Measurements from ENCODE around the gene EMP1.

- TF ChIP-seq CTCF (IDR thresholded peaks at IDR 0.05), result peak in 1 of 2 donors; percentile 10
- TF ChIP-seq POLR2AphosphoS5 (IDR thresholded peaks at IDR 0.05), result no peak
These were observed 35.4 kb upstream of the EMP1 start for GRCh38 chr12:13161172-13161571.
